HEK293 (cell line): ENCODE data around the gene NCF2.

Experiments used
- CTCF ChIA-PET: fragments of 350-600 bp; formaldehyde crosslinking; extraction: SDS; loops from one replicate; lab custom pipeline; 2021; ENCODE audit warnings: antibody characterized with exemption; lab: Yijun Ruan, JAX
- POLR2A ChIA-PET: fragments of 300-600 bp; formaldehyde crosslinking; extraction: SDS; loops from one replicate; lab custom pipeline; 2020; ENCODE audit warnings: antibody characterized with exemption, inconsistent platforms; lab: Yijun Ruan, JAX
- H3K27ac ChIP-seq: fragments of 200-500 bp; sonication (Bioruptor generic); 2 replicates; pipeline ENCODE4 v1.5.1; 2014; ENCODE audit warnings: low read depth, low read length, control low read depth, inconsistent platforms; ENCODE audit errors: extremely low read depth
- H3K36me3 ChIP-seq, 2 experiments: fragments of 200-500 bp in 1 of 2; sonication (Bioruptor generic) in 1 of 2; 1 replicate in 1 of 2; 2 replicates in 1 of 2; pipeline ENCODE4 v1.5.1; 2014 to 2017; ENCODE audit warnings: inconsistent platforms in 2 of 2, low read length in 2 of 2; ENCODE audit not compliant: control insufficient read depth in 2 of 2, insufficient read depth in 1 of 2
- H3K4me1 ChIP-seq: fragments of 200-500 bp; sonication (Bioruptor generic); 2 replicates; pipeline ENCODE4 v1.5.1; 2014; ENCODE audit warnings: mild to moderate bottlenecking, low read length, inconsistent platforms; ENCODE audit not compliant: control insufficient read depth, insufficient read depth
- H3K4me3 ChIP-seq: 2 replicates; pipeline ENCODE4 v1.5.1; 2011; ENCODE audit warnings: low read depth, mild to moderate bottlenecking, control low read depth, low read length, moderate library complexity
- H3K9me3 ChIP-seq: fragments of 200-500 bp; sonication (Bioruptor generic); 2 replicates; pipeline ENCODE4 v1.5.1; 2014; ENCODE audit warnings: low read depth, low read length, inconsistent platforms; ENCODE audit not compliant: control insufficient read depth, insufficient read depth
- CTCF ChIP-seq: fragments of 450-650 bp; formaldehyde crosslinking; IDR thresholded peaks from 2 replicates; pipeline ENCODE4 v1.5.1; 2016; ENCODE audit warnings: missing biosample characterization, missing genetic modification characterization
- KLF16 ChIP-seq: fragments of 450-650 bp; formaldehyde crosslinking; IDR thresholded peaks from 2 replicates; pipeline ENCODE4 v1.5.1; 2017; ENCODE audit warnings: missing biosample characterization, missing genetic modification characterization
- PRDM10 ChIP-seq: fragments of 450-650 bp; formaldehyde crosslinking; IDR thresholded peaks from 2 replicates; pipeline ENCODE4 v1.5.1; 2016; ENCODE audit warnings: missing biosample characterization, missing genetic modification characterization
- RBAK ChIP-seq: fragments of 450-650 bp; formaldehyde crosslinking; IDR thresholded peaks from 2 replicates; pipeline ENCODE4 v1.5.1; 2016; ENCODE audit warnings: missing biosample characterization, missing genetic modification characterization
- SALL2 ChIP-seq: fragments of 450-650 bp; formaldehyde crosslinking; IDR thresholded peaks from 2 replicates; pipeline ENCODE4 v1.5.0; 2017; ENCODE audit warnings: missing biosample characterization, mild to moderate bottlenecking, missing genetic modification characterization, borderline replicate concordance
- ZBTB17 ChIP-seq: fragments of 450-650 bp; formaldehyde crosslinking; IDR thresholded peaks from 2 replicates; pipeline ENCODE4 v1.5.1; 2016; ENCODE audit warnings: missing biosample characterization, missing genetic modification characterization
- ZBTB20 ChIP-seq: fragments of 450-650 bp; formaldehyde crosslinking; IDR thresholded peaks from 2 replicates; pipeline ENCODE4 v1.5.1; 2016; ENCODE audit warnings: missing biosample characterization, missing genetic modification characterization
- ZFP41 ChIP-seq: fragments of 450-650 bp; formaldehyde crosslinking; IDR thresholded peaks from 2 replicates; pipeline ENCODE4 v1.5.1; 2016; ENCODE audit warnings: missing biosample characterization, missing genetic modification characterization, borderline replicate concordance
- ZFP69B ChIP-seq: fragments of 450-650 bp; formaldehyde crosslinking; IDR thresholded peaks from 2 replicates; pipeline ENCODE4 v1.5.1; 2016; ENCODE audit warnings: missing biosample characterization, missing genetic modification characterization
- ZNF114 ChIP-seq: fragments of 450-650 bp; formaldehyde crosslinking; IDR thresholded peaks from 2 replicates; pipeline ENCODE4 v1.5.0; 2017; ENCODE audit warnings: missing biosample characterization, missing genetic modification characterization
- ZNF146 ChIP-seq: fragments of 450-650 bp; formaldehyde crosslinking; IDR thresholded peaks from 2 replicates; pipeline ENCODE4 v1.5.1; 2016; ENCODE audit warnings: missing biosample characterization, missing genetic modification characterization
- ZNF341 ChIP-seq: fragments of 450-650 bp; formaldehyde crosslinking; IDR thresholded peaks from 2 replicates; pipeline ENCODE4; 2016; ENCODE audit warnings: low read depth, missing biosample characterization, missing genetic modification characterization
- ZNF391 ChIP-seq: fragments of 450-650 bp; formaldehyde crosslinking; IDR thresholded peaks from 2 replicates; pipeline ENCODE4 v1.5.1; 2016; ENCODE audit warnings: low read depth, missing biosample characterization, missing genetic modification characterization, borderline replicate concordance
- ZNF513 ChIP-seq: fragments of 450-650 bp; IDR thresholded peaks from 2 replicates; pipeline ENCODE4 v1.5.1; 2018; ENCODE audit warnings: missing biosample characterization, missing genetic modification characterization
- ZNF521 ChIP-seq: fragments of 450-650 bp; formaldehyde crosslinking; IDR thresholded peaks from 2 replicates; pipeline ENCODE4 v1.5.1; 2017; ENCODE audit warnings: missing biosample characterization, mild to moderate bottlenecking, missing genetic modification characterization
- ZNF529 ChIP-seq: fragments of 450-650 bp; formaldehyde crosslinking; IDR thresholded peaks from 2 replicates; pipeline ENCODE4 v1.5.1; 2017; ENCODE audit warnings: missing genetic modification characterization, missing biosample characterization; ENCODE audit not compliant: insufficient replicate concordance
- ZNF571 ChIP-seq: fragments of 450-650 bp; formaldehyde crosslinking; IDR thresholded peaks from 2 replicates; pipeline ENCODE4 v1.5.0; 2017; ENCODE audit warnings: missing biosample characterization, missing genetic modification characterization
- ZNF654 ChIP-seq: fragments of 450-650 bp; formaldehyde crosslinking; IDR thresholded peaks from 2 replicates; pipeline ENCODE4 v1.5.1; 2016; ENCODE audit warnings: low read depth, missing biosample characterization, missing genetic modification characterization
- ZNF747 ChIP-seq: fragments of 450-650 bp; formaldehyde crosslinking; IDR thresholded peaks from 2 replicates; pipeline ENCODE4 v1.5.1; 2016; ENCODE audit warnings: missing biosample characterization, missing genetic modification characterization
- ZNF777 ChIP-seq: fragments of 450-650 bp; formaldehyde crosslinking; IDR thresholded peaks from 2 replicates; pipeline ENCODE4 v1.5.1; 2017; ENCODE audit warnings: missing biosample characterization, missing genetic modification characterization, borderline replicate concordance
- TF ChIP-seq, protein P1 (sequence below): fragments of 450-650 bp; formaldehyde crosslinking; IDR thresholded peaks from 2 replicates; pipeline ENCODE4 v1.5.1; 2017; ENCODE audit warnings: missing biosample characterization, missing genetic modification characterization

Gene NCF2

DNA sequence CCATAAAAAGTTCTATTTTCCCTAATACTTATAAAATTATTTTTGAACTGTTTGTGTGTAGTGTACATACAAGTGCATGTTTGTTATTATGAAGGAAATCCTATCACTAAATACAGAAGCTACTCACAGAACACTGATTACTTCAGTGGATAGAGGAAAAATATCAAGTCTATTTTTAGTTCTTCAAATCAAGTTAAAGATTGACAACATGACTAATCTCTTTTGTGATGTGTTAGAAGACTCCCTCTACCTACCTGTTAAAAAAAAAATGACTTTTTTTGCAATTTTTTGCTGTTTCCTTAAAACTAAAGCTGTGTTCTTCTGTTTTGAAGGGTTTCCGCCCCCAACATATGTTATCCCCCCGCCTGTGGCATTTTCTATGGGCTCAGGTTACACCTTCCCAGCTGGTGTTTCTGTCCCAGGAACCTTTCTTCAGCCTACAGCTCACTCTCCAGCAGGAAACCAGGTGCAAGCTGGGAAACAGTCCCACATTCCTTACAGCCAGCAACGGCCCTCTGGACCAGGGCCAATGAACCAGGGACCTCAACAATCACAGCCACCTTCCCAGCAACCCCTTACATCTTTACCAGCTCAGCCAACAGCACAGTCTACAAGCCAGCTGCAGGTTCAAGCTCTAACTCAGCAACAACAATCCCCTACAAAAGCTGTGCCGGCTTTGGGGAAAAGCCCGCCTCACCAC lies 45.5 kb downstream of the NCF2 start (continued):
- no peak for TF ChIP-seq KLF16 (tag by site-specific recombination)

- ChIA-PET CTCF (no interaction called here), POLR2A (no interaction called here)
- H3K36me3 ChIP-seq: peaks cover 31 to 77% of the 10 kb centered on the region in 2 experiments
- TF ChIP-seq CTCF (tag by site-specific recombination): 0 out of 2 replicates have a peak, but pooled peaks have one; percentile 27
- peak; percentile 61 for TF ChIP-seq ZBTB17 (tag by site-specific recombination)
- no peak for TF ChIP-seq ZNF777
- no peak for TF ChIP-seq PRDM10
- TF ChIP-seq ZBTB20 (tag by site-specific recombination): peak; percentile 82
- peak; percentile 56 for TF ChIP-seq ZNF654 (tag by site-specific recombination)
- no peak for TF ChIP-seq ZNF341 (tag by site-specific recombination)
- no peaks in the 10 kb centered on the region for H3K9me3 ChIP-seq
- no peak overlapping the region for H3K4me3 ChIP-seq
- H3K27ac ChIP-seq: no peak overlapping the region
- H3K4me1 ChIP-seq: no peaks in the 10 kb centered on the region
These were observed 46.5 kb downstream of the NCF2 start for GRCh38 chr1:183543619-183544204.

DNA sequence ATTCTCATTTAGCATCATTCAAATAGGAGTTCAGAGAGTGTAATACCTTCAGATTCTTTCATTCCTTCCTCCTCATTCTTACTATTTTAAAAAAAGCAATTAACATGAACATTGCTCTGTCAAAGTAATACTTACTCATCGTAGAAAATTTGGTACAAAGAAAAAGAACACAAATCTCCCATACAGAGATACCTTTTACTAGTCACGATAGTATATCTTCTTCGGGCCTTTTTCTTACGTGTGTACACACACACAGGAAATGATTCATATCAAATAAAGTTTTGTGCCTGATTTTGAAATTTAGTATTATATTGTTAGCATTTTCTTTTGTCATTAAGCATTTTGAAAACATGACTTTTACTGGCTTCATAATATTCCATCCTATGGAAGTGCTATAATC lies 52.9 kb downstream of the NCF2 start:
- H3K9me3 ChIP-seq: no peaks in the 10 kb centered on the region
- peaks cover 40 to 72% of the 10 kb centered on the region in 2 experiments for H3K36me3 ChIP-seq
- H3K4me3 ChIP-seq: no peak overlapping the region
- no peak overlapping the region for H3K27ac ChIP-seq
- TF ChIP-seq ZNF114 (tag by site-specific recombination) (no peak), ZNF146 (0 out of 2 replicates have a peak, but pooled peaks have one; percentile 46)
- no peaks in the 10 kb centered on the region for H3K4me1 ChIP-seq
- POLR2A ChIA-PET: no interaction called here
- CTCF ChIA-PET: no interaction called here

DNA sequence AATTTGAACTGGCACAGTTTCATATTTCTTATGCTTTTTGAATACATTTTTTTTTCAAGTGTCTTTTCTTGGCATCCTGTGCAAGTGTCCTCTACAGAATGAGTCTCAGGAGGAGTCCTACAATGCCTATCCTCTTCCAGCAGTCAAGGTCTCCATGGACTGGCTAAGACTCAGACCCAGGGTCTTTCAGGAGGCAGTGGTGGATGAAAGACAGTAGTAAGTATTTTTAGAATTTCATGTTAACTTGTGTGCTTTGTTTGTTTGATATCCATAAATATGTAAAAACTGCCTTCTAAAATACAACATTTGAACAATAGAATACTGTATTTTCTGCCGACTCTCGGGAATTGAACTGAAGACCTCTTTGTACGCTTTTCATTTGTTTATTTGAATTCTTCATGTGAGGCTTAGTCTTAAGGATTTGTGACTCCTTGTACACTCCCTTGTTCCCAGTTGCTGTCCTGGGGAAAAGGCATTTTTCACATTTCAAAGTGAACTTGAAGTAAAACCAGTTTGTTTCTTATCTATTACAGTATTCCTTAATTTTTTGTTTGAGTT lies 56.6 kb downstream of the NCF2 start:
- ChIA-PET CTCF (no interaction called here), POLR2A (no interaction called here)
- Histone ChIP-seq H3K36me3 (peaks cover 30 to 61% of the 10 kb centered on the region in 2 experiments), H3K9me3 (no peaks in the 10 kb centered on the region), H3K27ac (no peak overlapping the region), H3K4me3 (no peak overlapping the region), H3K4me1 (no peaks in the 10 kb centered on the region)
- TF ChIP-seq ZNF529 (tag by site-specific recombination): no peak
- no peak for TF ChIP-seq RBAK (tag by site-specific recombination)
- no peak for TF ChIP-seq ZNF513 (tag by site-specific recombination)
- no peak for TF ChIP-seq SALL2
- TF ChIP-seq ZFP41 (tag by site-specific recombination): no peak
- TF ChIP-seq ZNF571 (tag by site-specific recombination): no peak
- TF ChIP-seq, protein P1, sequence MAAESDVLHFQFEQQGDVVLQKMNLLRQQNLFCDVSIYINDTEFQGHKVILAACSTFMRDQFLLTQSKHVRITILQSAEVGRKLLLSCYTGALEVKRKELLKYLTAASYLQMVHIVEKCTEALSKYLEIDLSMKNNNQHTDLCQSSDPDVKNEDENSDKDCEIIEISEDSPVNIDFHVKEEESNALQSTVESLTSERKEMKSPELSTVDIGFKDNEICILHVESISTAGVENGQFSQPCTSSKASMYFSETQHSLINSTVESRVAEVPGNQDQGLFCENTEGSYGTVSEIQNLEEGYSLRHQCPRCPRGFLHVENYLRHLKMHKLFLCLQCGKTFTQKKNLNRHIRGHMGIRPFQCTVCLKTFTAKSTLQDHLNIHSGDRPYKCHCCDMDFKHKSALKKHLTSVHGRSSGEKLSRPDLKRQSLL (tag by site-specific recombination): no peak
- TF ChIP-seq ZBTB17 (tag by site-specific recombination): no peak
- TF ChIP-seq ZNF747 (tag by site-specific recombination): no peak
- TF ChIP-seq ZNF521 (tag by site-specific recombination): no peak
- no peak for TF ChIP-seq ZNF391 (tag by site-specific recombination)
- no peak for TF ChIP-seq ZFP69B (tag by site-specific recombination)
